ENCODE results near the gene MPRIP. TPM values are rescaled to one million over a fixed set of nuclear protein-coding genes. Genes with fewer than 3 reads are reported as not detected.

MPRIP gene
- total RNA-seq, 4 donors from 2014 or later = 68.7 to 168 (median 99.7) TPM

DNA sequence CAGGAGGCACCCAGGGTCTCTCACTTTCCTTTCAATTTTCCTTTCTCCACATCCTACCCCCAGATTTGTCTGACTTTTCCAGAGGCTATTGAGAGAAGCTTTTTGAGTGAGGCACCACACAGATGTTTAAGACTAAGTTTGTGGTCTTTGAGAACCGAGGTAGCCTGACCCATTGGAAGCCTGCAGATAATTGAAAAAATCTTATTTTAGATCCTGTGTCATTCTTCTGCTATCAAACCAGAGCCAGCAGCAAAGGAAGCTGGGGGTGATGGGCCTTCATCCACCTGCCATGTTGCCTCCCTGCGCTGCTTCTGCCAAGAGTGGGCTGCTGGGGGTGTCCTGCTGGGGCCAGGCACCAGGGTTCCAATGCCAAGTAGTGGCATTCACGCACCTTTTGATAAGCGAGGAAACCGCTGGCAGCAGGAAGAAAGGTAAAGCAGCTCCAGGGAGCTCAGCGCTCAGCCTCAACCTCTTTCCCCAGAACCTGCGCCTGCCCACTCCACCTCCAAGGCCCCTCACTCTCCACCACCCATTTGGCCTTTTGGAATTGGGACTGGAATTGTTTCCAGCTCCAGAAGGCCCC, 55.6 kb downstream of the MPRIP start:
- TF ChIP-seq, protein P1, sequence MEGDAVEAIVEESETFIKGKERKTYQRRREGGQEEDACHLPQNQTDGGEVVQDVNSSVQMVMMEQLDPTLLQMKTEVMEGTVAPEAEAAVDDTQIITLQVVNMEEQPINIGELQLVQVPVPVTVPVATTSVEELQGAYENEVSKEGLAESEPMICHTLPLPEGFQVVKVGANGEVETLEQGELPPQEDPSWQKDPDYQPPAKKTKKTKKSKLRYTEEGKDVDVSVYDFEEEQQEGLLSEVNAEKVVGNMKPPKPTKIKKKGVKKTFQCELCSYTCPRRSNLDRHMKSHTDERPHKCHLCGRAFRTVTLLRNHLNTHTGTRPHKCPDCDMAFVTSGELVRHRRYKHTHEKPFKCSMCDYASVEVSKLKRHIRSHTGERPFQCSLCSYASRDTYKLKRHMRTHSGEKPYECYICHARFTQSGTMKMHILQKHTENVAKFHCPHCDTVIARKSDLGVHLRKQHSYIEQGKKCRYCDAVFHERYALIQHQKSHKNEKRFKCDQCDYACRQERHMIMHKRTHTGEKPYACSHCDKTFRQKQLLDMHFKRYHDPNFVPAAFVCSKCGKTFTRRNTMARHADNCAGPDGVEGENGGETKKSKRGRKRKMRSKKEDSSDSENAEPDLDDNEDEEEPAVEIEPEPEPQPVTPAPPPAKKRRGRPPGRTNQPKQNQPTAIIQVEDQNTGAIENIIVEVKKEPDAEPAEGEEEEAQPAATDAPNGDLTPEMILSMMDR (IDR thresholded peaks at IDR 0.05; ENCODE audit: low read depth) = no peak

DNA sequence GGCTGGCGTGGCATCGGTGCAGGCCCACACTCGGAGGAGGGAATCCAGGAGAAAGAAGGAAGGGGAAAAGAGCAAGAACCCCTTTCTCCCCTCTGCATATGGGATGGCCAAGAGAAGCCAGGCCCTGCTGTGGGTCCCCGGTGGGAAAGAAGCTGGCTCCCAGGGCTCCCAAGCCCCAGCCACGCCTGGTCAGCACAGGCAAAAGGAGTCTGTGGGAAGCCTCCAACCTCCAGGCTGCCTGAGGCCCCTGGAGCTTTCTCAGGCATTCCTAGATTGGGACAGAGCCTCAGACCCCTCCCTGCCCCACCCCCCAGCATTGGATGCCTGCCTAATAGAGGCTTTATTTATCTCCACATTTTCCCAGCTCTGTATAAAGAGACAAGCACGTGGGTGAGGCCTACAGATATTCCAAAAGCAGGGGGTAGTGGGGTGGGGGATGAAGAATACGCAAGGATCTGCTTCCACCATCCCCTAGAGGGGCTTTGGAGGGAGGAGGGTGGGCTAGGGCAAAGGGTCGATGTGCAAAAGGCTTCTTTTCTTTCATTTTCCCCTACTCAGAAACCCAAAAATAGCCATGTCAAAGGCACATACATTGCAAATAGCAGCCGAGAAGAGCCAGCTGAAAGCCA, 56.4 kb downstream of the MPRIP start:
- TF ChIP-seq, protein P1 (IDR thresholded peaks at IDR 0.05; ENCODE audit: low read depth) = no peak

DNA sequence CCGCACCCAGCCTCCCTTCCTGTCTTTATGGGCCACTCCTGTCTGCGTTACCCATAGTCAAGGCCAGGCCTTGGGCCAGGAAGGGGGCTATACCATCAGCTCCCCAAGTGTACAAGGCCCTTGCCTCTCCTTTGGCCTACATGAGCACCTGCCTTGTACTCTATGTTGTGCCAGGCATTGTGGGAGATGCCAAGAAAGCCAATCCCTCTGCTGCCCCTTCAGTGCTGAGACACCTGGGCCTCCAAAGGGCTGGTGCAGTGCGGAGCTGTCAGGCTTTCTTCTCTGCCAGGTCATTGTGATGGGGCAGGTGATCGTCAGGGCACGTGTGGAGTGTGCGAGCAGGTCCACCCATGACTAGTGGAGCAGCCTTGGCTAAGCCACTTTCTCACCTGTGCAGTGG, 59.9 kb downstream of the MPRIP start:
- TF ChIP-seq, protein P1 (IDR thresholded peaks at IDR 0.05; ENCODE audit: low read depth) = no peak

DNA sequence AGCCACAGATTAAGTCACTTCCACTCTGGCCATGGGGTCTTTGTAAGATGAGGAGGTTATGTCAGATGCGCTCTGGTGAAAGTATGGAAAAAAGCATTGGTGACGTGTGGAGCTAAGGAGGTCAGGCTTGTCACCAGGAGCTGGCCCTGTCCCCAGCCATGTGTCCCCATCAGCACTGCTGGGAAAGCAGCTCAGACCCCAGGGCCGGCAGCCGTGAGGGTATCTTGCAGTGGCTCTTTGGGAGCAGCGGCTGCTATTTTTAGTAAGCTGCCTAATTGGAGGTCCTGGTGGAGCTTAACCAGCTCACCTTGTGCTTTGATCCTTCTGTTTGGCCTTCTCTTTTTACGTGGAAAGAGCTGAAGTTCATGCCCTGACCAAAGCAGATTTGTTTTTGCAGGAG, 60.9 kb downstream of the MPRIP start:
- TF ChIP-seq, protein P1 (IDR thresholded peaks at IDR 0.05; ENCODE audit: low read depth) = no peak

DNA sequence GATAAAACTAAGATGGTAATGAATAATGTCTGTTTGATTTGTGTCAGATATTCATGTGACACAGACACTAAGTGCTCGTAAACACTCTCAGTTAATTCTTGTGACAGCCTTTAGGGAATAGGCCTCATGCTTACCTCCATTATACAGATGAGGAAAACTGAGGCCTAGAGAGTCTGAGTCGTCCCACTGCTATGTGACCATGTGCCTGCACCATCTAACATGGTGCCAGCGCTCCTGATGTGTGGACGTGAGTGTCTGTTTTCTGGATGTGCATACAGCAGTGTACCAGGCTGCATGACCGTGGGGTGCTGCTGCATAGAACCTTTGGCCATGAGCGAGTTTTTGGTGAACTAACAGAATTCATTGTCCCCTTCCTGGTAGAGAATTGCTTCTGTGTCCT, 61.8 kb downstream of the MPRIP start:
- TF ChIP-seq, protein P1 (IDR thresholded peaks at IDR 0.05; ENCODE audit: low read depth) = no peak

DNA sequence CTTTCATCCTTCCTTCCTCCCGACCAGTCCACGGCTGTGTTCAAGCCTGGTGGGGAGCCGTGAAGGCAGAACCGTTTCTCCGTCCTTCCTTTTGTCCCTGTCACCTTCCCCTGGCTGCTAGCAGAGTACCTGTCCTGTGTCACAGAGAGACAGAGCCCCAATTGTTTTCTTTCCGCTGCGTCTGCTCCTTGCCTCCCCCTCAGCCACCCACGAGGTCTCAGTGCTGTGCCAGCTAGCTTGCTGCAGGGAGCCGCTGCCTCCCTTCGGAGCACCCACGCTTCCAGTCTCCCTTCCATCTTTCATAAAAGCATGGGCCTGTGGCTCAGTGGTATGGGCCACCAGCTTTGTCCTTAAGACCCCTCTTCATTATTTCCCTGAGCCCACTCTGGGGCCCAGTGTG, 62.2 kb downstream of the MPRIP start:
- TF ChIP-seq, protein P1 (IDR thresholded peaks at IDR 0.05; ENCODE audit: low read depth) = no peak

DNA sequence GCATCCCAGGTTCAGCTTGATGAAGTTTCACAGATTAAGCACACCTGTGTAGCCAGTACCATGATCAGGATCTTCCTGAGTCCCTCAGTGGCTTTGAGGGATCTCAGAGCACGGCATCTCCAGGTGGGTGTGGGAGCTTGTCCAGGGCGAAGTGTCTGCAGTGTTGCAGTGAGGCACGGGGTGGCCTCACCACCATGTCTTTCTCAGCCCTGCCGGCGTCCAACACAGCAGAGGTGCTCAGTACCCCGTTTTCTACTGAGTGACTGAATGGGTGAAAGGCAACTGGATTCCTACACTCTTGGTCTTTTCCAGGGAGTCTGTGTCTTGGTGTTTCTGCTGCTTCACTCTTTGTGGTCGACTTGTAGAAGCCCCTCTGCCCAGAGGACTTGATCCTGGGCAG, 63.7 kb downstream of the MPRIP start:
- TF ChIP-seq, protein P1 (IDR thresholded peaks at IDR 0.05; ENCODE audit: low read depth) = no peak

All from subcutaneous adipose tissue (tissue), 4 donors.